G401.6 (cell line): ENCODE results near the gene MATN1.

Source experiments
- FAIRE-seq: peaks from 2 replicates; lab custom pipeline; 2012; peaks lifted over from hg19 to GRCh38; lab: Jason Lieb, UNC

Gene MATN1

GRCh38 chr1:30731109-30731805 is 7.9 kb upstream of the MATN1 start:
- no peak for FAIRE-seq

GRCh38 chr1:30730346-30731108 is 7.1 kb upstream of the MATN1 start:
- FAIRE-seq, result no peak

GRCh38 chr1:30729901-30730300 is 6.5 kb upstream of the MATN1 start:
- FAIRE-seq, result no peak

DNA sequence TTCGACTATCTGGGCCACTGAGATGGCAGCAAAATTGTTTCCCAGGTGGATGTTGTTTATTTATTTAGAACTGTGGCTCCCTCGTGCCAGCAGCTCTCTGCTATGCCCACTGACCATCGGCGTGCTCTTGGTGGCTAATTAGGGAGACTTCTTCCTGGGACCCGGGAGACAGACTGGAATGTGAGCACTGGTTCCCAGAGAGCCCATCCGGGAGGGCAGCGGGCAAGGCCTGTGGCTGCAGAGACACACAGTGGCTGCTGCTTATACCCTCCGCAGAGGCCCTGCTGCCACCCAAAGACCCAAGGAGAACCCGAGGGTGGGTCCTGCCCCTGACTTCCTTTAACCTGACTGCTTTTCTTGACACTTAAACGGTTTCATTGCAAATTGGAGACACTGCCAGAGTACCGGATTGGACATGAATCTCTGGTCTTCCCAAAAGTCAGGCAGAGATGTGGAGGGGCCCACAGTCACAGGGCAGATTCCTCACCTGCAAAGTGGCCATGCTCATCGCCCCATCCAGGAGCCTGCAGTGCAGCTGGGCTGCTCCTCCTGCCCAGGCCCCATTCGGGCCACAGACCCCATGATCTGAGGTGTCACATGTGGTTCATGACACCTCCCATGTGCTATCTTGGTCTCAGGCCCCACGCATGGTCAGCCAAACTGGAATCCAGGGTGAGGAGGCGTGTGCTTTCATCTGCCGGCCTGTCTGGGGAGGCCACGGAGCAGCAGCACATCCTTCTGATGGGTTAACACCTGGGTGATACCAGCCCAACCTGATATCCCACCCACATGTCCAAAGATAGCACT is 5.7 kb upstream of the MATN1 start:
- no peak for FAIRE-seq

DNA sequence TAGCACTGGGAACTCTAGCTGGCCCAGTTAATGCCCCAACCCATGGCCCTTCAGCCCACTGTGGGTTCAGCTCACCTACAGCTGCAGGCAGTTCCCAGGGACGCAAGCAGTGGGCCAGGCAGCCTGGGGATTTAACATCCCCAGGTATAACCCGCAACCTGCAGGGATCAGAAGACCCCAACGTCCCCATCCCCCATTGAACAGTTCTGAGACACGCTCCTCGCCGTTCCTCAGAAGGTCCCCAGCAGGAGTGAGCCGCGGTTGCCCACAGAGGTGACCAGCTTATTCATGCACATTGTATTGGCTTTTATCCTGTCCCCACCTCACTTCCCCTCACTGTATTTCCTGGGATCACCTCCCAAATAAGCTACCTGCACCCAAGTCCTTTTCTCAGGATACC is 5.0 kb upstream of the MATN1 start:
- no peak for FAIRE-seq

GRCh38 chr1:30727824-30728223 is 4.4 kb upstream of the MATN1 start:
- FAIRE-seq, result no peak

GRCh38 chr1:30726773-30727684 is 3.6 kb upstream of the MATN1 start:
- FAIRE-seq, result no peak

DNA sequence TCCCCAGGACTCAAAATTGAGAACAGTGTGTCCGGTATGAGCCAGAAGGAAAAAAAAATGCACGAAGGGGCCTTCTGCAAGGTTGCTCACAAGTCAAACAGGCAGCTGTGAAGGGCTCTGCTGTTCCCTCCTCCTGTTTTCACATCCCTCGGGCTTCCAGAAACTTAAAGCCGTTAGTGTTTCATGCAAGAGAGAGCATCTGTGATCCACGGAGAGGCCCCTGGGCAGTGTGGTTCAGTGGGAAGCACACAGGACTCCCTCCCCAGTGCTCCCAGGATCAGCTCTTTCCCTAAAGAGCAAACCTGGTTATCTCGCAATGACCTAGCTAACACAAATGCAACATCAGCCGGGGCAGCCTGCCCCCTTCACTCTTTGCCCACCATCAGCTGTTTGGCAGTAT is 2.9 kb upstream of the MATN1 start:
- FAIRE-seq, result no peak

GRCh38 chr1:30725450-30726095 is 2.2 kb upstream of the MATN1 start:
- no peak for FAIRE-seq

GRCh38 chr1:30724655-30725421 is 1.5 kb upstream of the MATN1 start:
- FAIRE-seq, result no peak

DNA sequence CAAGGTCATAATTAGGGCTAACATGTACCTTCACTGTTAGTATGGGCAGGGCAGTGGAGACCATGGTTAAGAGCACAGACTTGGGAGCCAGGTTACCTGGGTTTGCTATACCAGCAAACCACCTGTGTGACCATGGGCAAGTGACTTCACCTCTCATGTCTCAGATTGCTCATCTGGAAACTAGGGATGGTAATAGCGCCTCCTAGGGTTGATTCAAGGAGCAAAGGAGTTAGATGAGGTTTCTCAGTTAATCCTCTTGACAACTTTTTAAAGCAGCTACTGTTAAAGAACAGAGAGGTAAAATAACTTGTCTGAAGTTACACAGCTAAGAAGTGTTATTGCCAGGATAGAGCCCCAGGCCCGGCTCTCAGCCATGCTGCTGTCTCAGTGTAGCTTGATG is 790 bp upstream of the MATN1 start:
- no peak for FAIRE-seq

DNA sequence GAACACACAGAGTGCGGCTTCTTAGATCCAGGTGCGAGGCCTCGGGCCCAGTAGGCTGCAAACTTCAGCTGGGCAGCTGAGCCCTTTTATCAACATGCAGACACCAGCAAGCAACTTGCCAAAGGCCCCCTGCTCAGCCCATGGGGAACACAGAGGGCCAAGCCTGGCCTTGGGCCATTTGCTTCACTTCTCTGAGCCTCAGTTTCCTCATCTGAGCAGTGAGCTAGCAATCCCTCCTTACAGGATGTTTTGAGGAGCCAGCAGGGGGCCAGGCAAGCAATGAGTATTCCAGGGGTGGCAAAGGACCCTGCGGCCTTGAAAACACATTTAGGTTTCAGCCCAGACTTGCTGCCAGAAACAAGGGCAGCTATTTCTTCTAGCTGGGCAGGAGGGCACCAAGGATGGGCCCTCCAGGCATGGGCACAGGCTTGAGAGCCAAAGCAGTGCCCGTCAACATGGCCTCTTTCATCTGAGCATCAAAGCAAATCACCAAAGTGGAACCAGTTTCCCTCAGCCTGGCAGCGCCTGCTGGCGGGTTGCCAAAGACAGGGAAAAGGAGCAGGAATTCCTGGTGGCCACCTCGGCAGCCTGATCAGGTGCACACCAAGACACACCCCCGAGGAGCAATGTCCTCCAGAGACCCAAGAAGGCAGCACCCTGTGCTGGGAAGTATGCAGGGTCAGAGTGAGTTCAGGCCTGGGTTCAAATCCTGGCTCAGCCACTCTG is 1.4 kb downstream of the MATN1 start:
- no peak for FAIRE-seq

DNA sequence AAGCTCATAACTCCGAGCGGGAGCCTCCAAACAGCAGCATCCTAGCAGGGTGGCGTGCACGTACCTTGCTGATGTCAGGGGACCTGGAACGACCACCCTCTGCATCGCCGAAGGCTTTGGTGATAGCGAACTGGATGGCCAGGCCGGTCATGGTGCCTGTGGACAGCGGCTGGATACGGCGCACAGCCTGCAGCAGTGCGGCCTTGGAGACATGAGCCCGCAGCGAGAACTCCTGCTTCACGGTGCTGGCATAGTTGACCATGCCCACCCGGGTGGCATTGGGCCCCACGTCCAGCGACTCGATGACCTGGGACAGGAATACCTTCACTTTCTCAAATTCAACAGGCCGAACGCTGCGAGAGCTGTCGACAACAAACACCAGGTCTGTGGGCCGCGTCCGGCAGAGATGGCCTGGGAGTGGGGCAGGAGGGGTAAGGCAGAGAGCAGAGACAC is 2.0 kb downstream of the MATN1 start:
- no peak for FAIRE-seq

DNA sequence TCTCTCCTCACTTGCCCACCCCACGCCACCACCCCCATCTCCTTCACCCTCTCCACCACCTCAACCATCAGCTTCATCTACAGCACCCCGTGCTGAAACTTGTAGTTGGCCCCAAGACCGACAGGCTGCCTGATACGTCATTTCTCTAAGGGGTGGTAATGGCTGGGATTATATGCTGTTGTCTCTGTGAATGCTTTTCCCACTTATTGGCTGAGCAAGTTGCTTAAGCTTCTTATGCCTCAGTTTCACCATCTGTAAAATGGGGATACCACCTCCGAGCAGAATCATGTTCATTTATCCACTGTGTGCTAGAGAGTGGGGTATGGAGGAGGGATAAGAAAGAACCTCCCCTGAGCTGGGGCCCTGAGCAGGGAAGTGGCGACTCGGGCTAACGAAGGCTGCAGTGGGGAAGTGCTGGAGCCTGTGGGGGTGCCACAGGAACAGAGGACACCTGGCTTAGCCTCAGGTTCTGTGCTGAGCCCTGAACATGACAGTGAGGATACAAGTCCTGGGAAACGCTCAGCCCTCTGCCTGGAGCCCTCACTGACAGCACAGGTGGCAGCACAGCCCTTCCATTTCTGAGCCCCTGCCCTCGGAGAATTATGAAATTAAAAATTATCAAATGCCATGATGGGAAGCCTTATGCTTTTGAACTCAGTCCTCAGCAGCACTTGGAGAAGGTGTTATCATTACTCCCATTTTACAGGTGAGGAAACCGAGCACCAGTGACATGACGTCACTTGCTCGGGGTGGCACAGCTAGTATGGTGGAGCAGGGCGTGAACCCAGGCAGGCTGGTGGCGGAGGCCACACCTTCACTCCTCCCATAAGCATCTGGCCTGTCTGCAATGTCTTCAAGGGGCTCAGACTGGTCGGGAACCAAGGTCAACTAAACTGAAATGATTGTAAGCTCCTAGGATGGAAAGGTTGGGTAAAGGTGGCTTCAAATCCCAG is 2.8 kb downstream of the MATN1 start:
- FAIRE-seq, result no peak

DNA sequence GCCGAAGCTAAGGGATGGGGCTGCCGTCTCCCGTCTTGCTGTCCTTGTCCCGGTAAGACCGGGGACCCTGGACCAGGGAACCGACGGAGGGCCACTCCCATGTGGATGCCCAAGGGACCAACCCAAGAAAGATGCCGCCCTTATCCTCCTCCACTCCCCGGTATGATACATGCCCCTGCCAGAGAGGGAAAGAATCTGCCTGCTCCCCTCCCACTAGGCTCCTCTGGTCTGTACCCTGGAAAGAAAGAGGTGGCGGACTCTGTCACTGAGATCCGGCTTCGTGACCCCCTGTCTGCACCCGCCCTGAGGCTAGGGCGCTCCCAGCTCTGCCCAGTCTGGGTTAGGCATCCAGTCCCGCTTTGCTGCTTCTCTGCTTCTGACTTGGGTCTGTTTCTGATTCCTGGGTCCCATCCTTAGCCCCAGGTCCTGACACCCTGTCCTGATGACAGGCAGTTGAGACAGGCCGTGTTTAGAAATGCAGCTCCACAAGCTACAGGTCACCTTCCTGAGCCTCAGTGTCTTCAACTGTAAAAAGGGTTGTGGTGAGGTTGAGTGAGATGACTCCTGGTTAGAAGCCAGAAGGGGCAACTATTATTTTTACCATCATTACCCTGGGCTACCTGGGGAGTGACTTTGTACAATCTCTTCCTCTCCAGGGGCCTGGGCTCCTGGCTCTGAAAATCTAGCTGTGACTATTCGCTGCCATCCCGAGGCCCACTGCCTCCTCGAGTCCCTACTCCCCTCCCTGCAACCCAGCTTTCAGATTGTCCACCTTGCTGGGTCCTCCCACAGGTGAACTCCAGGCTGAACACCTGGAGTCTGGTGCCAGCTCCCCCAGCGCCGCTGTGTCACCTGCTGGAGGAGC is 3.7 kb downstream of the MATN1 start:
- no peak for FAIRE-seq

GRCh38 chr1:30718636-30719405 is 4.6 kb downstream of the MATN1 start:
- no peak for FAIRE-seq

GRCh38 chr1:30718091-30718635 is 5.2 kb downstream of the MATN1 start:
- peak; percentile 95 for FAIRE-seq
